WERI-Rb-1 (cell line): ENCODE results near the gene USP54.

ENCODE experiments used
- DNase-seq: peaks from one replicate; pipeline ENCODE4 v3.0.0-alpha.2; 2020
- H3K27ac ChIP-seq: fragments of 250-450 bp; sonication (Bioruptor Pico); 2 replicates; pipeline ENCODE4 v1.5.1; 2020; ENCODE audit warnings: mild to moderate bottlenecking, moderate library complexity
- H3K27me3 ChIP-seq: fragments of 250-450 bp; sonication (Bioruptor Pico); 2 replicates; pipeline ENCODE4 v1.5.1; 2021; ENCODE audit warnings: mild to moderate bottlenecking, low read depth, moderate library complexity; ENCODE audit not compliant: insufficient read depth, severe bottlenecking
- H3K36me3 ChIP-seq: fragments of 250-450 bp; sonication (Bioruptor Pico); 2 replicates; pipeline ENCODE4 v1.5.1; 2020; ENCODE audit warnings: mild to moderate bottlenecking, moderate library complexity
- H3K4me3 ChIP-seq: 2 replicates; pipeline ENCODE4 v1.5.1; 2011; ENCODE audit warnings: low read depth, mild to moderate bottlenecking, control low read depth, low read length
- H3K9me3 ChIP-seq: fragments of 250-450 bp; sonication (Bioruptor Pico); 2 replicates; pipeline ENCODE4 v1.5.1; 2021; ENCODE audit warnings: mild to moderate bottlenecking, moderate library complexity; ENCODE audit not compliant: severe bottlenecking
- CTCF ChIP-seq: IDR thresholded peaks from 2 replicates; pipeline ENCODE4 v1.5.1; 2011; ENCODE audit warnings: low read depth, mild to moderate bottlenecking, control low read depth, inconsistent platforms, low read length

The USP54 gene

GRCh38 chr10:73497623-73498022, 93.5 kb downstream of the USP54 start:
- Histone ChIP-seq H3K4me3 (no peak overlapping the region), H3K9me3 (no peaks in the 10 kb centered on the region), H3K27ac (no peak overlapping the region), H3K36me3 (peaks cover 23% of the 10 kb centered on the region), H3K27me3 (no peaks in the 10 kb centered on the region)
- no peak for TF ChIP-seq CTCF
- DNase-seq: no peak

GRCh38 chr10:73495884-73496674, 95.1 kb downstream of the USP54 start, which contains the start of gene PPP3CB:
PPP3CB (minus strand) TSS chr10:73496024; CDS start chr10:73495889, 135 bp downstream.
- Histone ChIP-seq H3K27me3 (no peaks in the 10 kb centered on the region), H3K27ac (peak within 1 kb of the TSS; percentile 91), H3K9me3 (no peaks in the 10 kb centered on the region), H3K4me3 (peak within 1 kb of the TSS; percentile 82), H3K36me3 (peaks cover 23% of the 10 kb centered on the region)
- no peak for TF ChIP-seq CTCF
- peak; percentile 94 for DNase-seq

- TF ChIP-seq CTCF: no peak
- peak overlapping the region; percentile 91 for H3K27ac ChIP-seq
- peak; percentile 89 for DNase-seq
Observed at GRCh38 chr10:73495226-73495883, 95.8 kb downstream of the USP54 start.

GRCh38 chr10:73494877-73495225, 96.3 kb downstream of the USP54 start:
- TF ChIP-seq CTCF: no peak
- no peak for DNase-seq
- Histone ChIP-seq H3K27ac (peak overlapping the region; percentile 91), H3K27me3 (no peaks in the 10 kb centered on the region), H3K36me3 (peaks cover 23% of the 10 kb centered on the region), H3K9me3 (no peaks in the 10 kb centered on the region), H3K4me3 (peak overlapping the region; percentile 82)

More at GRCh38 chr10:73495226-73495883, 95.8 kb downstream of the USP54 start:
- no peaks in the 10 kb centered on the region for H3K9me3 ChIP-seq
- H3K36me3 ChIP-seq: peaks cover 23% of the 10 kb centered on the region
- H3K4me3 ChIP-seq: peak overlapping the region; percentile 82
- H3K27me3 ChIP-seq: no peaks in the 10 kb centered on the region

GRCh38 chr10:73494213-73494612, 96.9 kb downstream of the USP54 start:
- H3K4me3 ChIP-seq: no peak overlapping the region
- TF ChIP-seq CTCF: no peak

More at GRCh38 chr10:73494213-73494612, 96.9 kb downstream of the USP54 start:
- Histone ChIP-seq H3K36me3 (peaks cover 19% of the 10 kb centered on the region), H3K27me3 (no peaks in the 10 kb centered on the region), H3K27ac (no peak overlapping the region), H3K9me3 (no peaks in the 10 kb centered on the region)
- DNase-seq: no peak
